Stimulated activated naive CD8-positive, alpha-beta T cell treated with anti-CD3 and anti-CD28 coated beads, Interleukin-15, amount 100 ng/mL, for 72 hours (primary cell): ENCODE results near the gene ZBTB2.

ENCODE experiments used
- ATAC-seq: fragments of 150-1000 bp; cut with Tn5 transposase; 2 replicates; pipeline ENCODE4 v1.10.0; 2021; ENCODE audit warnings: mild to moderate bottlenecking, moderate library complexity
- DNase-seq, 2 donors: peaks; one replicate each; pipeline ENCODE4 v3.0.0; 2021 to 2022
- H3K27ac Mint-ChIP-seq, 2 donors: one replicate each; pipeline ENCODE4 v1.8.0; 2022; ENCODE audit warnings: mild to moderate bottlenecking in 2 of 2, mixed read lengths in 2 of 2, moderate library complexity in 2 of 2
- H3K27me3 Mint-ChIP-seq: one replicate; pipeline ENCODE4 v1.8.0; 2022; ENCODE audit warnings: mixed read lengths
- H3K4me1 Mint-ChIP-seq: one replicate; pipeline ENCODE4 v1.8.0; 2022; ENCODE audit warnings: mild to moderate bottlenecking, mixed read lengths
- H3K4me3 Mint-ChIP-seq, 2 donors: one replicate each; pipeline ENCODE4 v1.8.0; 2022; ENCODE audit warnings: mild to moderate bottlenecking in 2 of 2, mixed read lengths in 2 of 2, moderate library complexity in 1 of 2
- H3K9me3 Mint-ChIP-seq, 2 donors: one replicate each; pipeline ENCODE4 v1.8.0; 2022; ENCODE audit warnings: mixed read lengths in 2 of 2

ZBTB2 gene, protein sequence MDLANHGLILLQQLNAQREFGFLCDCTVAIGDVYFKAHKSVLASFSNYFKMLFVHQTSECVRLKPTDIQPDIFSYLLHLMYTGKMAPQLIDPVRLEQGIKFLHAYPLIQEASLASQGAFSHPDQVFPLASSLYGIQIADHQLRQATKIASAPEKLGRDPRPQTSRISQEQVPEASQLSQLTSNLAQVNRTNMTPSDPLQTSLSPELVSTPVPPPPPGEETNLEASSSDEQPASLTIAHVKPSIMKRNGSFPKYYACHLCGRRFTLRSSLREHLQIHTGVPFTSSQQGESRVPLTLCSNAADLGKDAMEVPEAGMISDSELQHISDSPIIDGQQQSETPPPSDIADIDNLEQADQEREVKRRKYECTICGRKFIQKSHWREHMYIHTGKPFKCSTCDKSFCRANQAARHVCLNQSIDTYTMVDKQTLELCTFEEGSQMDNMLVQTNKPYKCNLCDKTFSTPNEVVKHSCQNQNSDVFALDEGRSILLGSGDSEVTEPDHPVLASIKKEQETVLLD

DNA sequence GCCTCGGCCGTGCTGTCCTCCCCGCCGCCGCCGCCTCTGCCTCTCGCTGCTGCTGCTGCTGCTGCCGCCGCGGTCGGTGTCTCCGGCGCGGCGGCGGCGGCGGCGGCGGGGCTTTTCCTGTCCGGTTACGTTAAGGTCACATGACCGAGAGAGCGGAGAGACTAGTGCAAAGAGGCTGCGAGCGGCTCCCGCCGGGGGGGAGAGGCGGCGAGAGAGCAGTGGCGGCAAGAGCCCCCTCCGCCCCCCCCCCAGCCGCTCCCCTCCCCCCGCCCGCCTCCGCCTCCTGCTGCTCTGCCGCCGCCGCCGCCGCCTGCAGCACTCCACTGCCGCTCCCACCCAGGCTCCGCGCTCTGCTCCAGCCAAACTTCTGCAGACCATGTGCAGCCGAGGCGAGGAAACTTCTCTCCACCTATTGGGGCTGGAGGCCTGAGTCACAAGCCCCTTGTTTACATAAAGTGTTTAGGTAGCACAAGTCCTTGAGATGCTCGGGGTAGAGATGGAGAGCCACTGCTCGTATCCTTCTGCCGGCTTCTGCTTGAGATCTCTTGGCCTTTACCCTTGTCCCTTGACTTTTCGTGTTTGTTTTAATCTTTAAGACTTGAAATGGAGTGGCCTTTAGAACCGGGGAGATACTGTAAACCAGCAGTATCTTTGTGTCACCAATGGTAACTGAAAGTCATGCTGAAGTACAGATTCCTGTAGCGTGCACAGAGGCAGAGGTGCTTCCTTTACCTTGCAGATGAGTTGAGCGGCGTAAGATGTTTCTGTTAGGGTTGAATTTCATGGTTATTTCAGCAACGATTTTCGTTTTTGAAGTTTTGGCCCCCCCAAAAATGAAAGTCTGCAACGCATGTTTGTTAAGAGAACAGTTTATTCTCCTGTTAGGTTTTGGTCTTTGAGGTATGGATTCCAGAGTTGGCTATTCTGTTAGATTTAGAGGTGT is at the start of gene ZBTB2:
Gene ZBTB2 (minus strand): TSS at position 89 of the 943 bp plus-strand sequence. CDS start 17,922 bp downstream, outside the sequence.
- H3K4me1 Mint-ChIP-seq = peaks cover 59% of the 10 kb centered on the region

DNA sequence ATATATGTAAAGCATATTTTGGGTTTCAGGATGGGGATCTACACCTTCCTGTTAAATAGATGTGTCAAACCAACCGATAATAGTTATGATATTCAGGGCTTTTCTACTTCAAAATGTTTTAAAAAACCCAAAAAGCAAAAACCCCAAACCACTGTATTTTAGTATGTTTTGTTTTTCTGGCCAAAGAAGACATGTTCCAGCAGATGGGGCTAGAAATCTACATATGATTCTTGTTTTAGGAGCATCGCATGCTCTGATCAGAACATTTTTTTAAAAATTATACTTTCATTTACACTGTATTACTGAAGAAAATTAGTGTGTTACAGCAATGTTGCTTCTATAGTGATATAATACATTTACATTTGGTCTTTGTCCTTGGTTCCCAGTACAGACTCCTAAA is 49.6 kb upstream of the ZBTB2 start:
- Mint-ChIP-seq H3K4me1 (peaks cover 30% of the 10 kb centered on the region), H3K27ac (no peak overlapping the region), H3K27me3 (no peaks in the 10 kb centered on the region), H3K4me3 (no peak overlapping the region), H3K9me3 (no peaks in the 10 kb centered on the region)
- ATAC-seq = peak; percentile 37
- DNase-seq = no peak

More for the DNA sequence above, at the start of gene ZBTB2:
- Mint-ChIP-seq H3K4me3 (peak within 1 kb of the TSS; percentile 92 to 98), H3K9me3 (no peaks in the 10 kb centered on the region), H3K27me3 (no peaks in the 10 kb centered on the region), H3K27ac (peak within 1 kb of the TSS; percentile 96 to 99)
- ATAC-seq (peak; percentile 13), DNase-seq (peak; percentile 75 to 76)

DNA sequence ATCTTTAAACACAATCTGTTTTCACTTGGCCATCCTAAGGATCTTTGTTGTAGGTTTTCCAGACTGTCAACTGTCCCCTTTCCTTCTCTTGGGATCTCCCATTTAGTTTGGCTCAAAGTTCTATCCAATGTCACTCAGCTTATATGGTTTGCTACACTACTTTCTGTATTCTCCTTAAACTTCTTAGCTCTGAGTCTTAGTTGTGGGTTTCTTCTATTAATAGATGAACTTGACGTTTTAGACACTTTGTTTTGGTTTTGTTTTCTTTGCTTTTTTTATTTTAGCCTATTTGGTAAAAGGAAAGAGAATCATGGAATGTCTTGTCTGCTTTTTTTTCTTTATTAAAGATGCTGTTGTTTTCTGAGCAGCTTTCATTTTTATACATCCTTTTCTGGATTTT is 49.1 kb upstream of the ZBTB2 start:
- DNase-seq = no peak
- no peaks in the 10 kb centered on the region for H3K27me3 Mint-ChIP-seq
- H3K4me3 Mint-ChIP-seq = no peak overlapping the region
- no peak for ATAC-seq
- H3K27ac Mint-ChIP-seq = no peak overlapping the region
- no peaks in the 10 kb centered on the region for H3K9me3 Mint-ChIP-seq
- peaks cover 30% of the 10 kb centered on the region for H3K4me1 Mint-ChIP-seq

DNA sequence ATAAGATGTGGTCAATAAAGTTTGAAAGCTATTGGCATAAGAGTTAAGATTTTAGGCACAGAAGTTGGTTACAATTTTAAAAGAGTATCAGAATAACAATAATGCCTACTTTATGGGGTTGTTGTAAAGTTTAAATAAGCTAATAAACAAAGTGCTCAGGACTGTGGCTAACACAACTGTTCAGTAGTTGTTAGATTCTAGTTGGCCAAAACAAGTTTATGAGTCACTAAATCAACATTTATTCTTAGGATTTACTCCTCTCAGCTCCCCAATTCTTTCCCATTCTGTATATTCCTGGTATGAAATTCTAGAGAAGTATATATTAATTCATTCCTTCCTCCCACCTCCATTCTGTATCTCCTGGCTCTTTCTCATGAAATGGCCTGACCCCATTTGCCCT is 46.0 kb upstream of the ZBTB2 start:
- no peak overlapping the region for H3K27ac Mint-ChIP-seq
- no peak for DNase-seq

DNA sequence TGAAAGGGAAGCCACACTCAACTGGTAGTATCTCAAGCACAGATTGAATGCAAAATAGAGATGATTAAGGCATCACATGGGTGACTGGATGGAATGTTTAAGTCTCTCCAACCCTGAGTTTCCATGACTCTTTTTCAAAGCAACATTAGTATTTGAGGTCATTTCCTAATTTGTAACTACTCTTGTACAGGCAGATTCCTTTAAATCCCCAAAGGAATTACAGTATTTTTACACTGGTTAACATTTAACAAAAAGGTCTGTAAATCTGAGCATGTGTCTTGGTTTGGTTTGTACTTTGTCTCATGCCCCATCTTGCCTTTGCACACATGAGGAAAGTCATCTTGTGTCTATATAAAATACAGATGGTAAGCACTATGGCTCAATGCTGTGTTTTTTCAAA is 45.4 kb upstream of the ZBTB2 start:
- Mint-ChIP-seq H3K9me3 (no peaks in the 10 kb centered on the region), H3K4me3 (no peak overlapping the region), H3K27ac (no peak overlapping the region), H3K4me1 (peaks cover 22% of the 10 kb centered on the region), H3K27me3 (no peaks in the 10 kb centered on the region)
- DNase-seq (no peak), ATAC-seq (no peak)

More for the DNA sequence above, 46.0 kb upstream of the ZBTB2 start:
- no peaks in the 10 kb centered on the region for H3K27me3 Mint-ChIP-seq
- no peak for ATAC-seq
- H3K4me1 Mint-ChIP-seq = peaks cover 28% of the 10 kb centered on the region
- H3K4me3 Mint-ChIP-seq = no peak overlapping the region
- H3K9me3 Mint-ChIP-seq = no peaks in the 10 kb centered on the region

DNA sequence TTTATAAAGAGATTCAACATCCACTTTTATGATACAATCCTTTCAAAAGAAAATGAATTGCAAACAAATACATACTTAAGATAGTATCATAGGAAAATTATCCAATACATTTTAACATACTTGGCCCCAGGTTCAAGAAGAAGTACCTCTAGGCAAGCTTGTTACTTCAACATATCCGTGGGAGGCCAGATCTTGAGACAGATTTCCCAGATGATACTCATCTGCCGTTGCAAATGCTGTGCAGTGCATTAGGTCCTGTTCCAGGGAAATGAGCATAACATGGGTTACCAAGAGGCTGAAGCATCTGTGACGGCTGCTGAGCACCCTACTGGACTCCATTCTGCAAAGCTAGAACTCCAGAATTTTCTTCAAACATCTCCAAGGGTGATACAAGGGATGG is 44.9 kb upstream of the ZBTB2 start:
- H3K9me3 Mint-ChIP-seq = no peaks in the 10 kb centered on the region
- H3K27me3 Mint-ChIP-seq = no peaks in the 10 kb centered on the region
- DNase-seq = no peak
- H3K4me1 Mint-ChIP-seq = peaks cover 16% of the 10 kb centered on the region
- no peak for ATAC-seq
- H3K4me3 Mint-ChIP-seq = no peak overlapping the region
- H3K27ac Mint-ChIP-seq = no peak overlapping the region

DNA sequence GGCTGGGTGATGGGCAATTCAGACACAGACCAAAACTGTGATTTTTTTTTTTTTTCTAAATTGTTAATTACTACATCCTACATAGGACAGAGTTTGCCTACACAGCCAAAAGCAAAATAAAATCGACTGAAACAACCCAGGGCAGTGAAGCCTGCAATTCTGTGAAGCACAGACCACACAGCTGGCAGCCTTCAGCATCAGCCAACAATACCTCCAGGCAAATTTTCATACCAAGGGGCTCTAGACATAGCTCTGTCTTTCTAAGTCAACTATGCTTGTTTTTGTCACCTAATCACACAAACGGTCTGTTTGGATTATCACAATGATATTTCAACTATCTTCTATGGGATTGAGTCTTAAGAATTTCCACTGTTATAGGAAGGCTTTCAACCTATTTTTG is 43.0 kb upstream of the ZBTB2 start:
- Mint-ChIP-seq H3K27ac (no peak overlapping the region), H3K27me3 (no peaks in the 10 kb centered on the region)

DNA sequence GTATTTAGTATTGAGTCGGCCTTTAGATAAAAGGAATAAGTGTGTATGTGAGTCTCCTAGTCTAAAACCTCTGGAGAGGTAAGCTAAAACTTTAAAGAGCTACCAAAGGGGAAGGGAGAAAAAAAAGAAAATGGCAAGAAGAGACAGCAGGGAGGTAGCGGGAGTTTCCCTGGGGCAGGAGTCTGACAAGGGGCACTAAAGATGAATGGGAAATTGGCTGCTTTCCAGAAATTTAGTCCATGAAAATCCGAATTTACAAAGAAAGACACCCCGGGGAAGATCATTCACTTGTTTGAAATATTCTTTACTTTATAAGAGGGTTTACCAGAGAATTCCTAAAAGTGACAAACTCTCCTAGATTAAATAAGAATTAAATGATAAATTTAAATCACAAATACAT is 41.3 kb upstream of the ZBTB2 start:
- peak overlapping the region in 1 of 2 donors; percentile 13 for H3K27ac Mint-ChIP-seq
- no peak for ATAC-seq
- H3K4me1 Mint-ChIP-seq = peaks cover 2% of the 10 kb centered on the region

More for the DNA sequence above, 43.0 kb upstream of the ZBTB2 start:
- no peak for DNase-seq
- Mint-ChIP-seq H3K4me1 (peaks cover 9% of the 10 kb centered on the region), H3K4me3 (no peak overlapping the region), H3K9me3 (no peaks in the 10 kb centered on the region)
- ATAC-seq = no peak

DNA sequence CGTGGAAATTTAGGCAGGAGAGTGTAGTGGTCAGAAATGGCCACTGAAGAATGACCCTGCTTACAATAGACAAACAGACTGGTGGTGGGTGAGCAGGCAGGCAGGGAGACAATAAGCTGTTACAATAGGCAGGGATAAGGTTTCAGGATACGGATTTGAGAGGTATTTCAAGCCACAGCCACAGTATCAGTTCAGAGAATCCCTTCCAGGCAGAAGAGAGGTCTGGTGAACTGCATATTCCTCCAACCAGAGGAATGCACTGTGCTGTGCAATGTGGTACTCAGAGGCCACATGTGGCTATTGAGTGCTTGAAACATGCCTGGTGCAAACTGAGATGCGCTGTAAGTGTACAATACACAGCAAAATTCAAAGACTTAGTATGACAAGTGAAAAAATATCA is 40.0 kb upstream of the ZBTB2 start:
- no peak for DNase-seq
- H3K4me1 Mint-ChIP-seq = no peaks in the 10 kb centered on the region
- no peaks in the 10 kb centered on the region for H3K27me3 Mint-ChIP-seq
- H3K27ac Mint-ChIP-seq = no peak overlapping the region
- H3K4me3 Mint-ChIP-seq = no peak overlapping the region
- no peak for ATAC-seq
- no peaks in the 10 kb centered on the region for H3K9me3 Mint-ChIP-seq

More for the DNA sequence above, 41.3 kb upstream of the ZBTB2 start:
- H3K9me3 Mint-ChIP-seq = no peaks in the 10 kb centered on the region
- no peak overlapping the region for H3K4me3 Mint-ChIP-seq
- no peak for DNase-seq
- no peaks in the 10 kb centered on the region for H3K27me3 Mint-ChIP-seq

DNA sequence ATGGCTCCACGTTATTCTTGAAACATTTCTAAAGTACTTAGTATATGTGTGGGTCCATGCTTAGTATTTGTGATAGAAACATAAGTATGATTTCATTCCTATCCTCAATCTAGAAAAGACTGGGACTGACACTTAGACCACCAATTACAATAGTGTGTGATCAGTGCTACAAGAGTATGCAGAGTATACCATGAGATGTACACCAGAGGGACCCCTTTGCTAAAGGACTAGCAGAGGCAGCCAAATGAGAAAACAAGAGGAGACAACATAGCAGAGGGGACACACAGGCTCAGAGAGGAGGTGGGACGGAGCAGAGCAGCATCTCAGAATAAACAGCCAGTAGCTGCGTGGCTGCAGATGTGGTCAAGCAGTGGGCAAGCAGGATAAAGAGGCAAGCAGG is 39.5 kb upstream of the ZBTB2 start:
- no peak overlapping the region for H3K27ac Mint-ChIP-seq
- DNase-seq = no peak
- no peaks in the 10 kb centered on the region for H3K4me1 Mint-ChIP-seq
- no peaks in the 10 kb centered on the region for H3K27me3 Mint-ChIP-seq
- H3K4me3 Mint-ChIP-seq = no peak overlapping the region
- ATAC-seq = no peak
- no peaks in the 10 kb centered on the region for H3K9me3 Mint-ChIP-seq

DNA sequence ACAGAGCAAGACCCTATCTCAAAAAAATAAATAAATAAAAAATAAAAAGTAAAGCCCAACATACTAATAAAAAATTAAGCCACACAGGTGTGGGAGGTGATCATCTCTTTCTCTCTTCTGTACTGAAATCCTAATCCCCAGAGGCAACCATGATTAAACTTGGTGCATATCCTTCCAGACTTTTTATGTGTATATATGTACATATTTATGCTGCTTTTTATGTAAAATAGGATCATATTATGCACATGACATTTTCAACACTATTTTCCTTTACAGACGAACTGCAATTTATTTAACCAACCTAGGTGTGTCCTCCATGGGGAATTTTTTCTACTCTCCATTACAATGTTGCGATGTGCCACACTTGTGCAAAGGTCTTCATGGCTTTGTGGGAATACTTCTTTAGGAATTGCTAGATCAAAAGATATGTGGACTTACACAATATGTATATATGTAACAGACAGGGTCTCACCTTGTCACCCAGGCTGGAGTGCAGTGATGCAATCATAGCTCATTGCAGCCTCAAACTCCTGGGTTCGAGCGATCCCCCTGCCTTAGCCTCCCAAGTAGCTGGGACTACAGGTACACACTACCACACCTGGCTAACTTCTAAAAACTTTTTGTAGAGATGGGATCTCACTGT is 36.9 kb upstream of the ZBTB2 start:
- Mint-ChIP-seq H3K27ac (no peak overlapping the region), H3K9me3 (no peaks in the 10 kb centered on the region), H3K27me3 (no peaks in the 10 kb centered on the region), H3K4me1 (no peaks in the 10 kb centered on the region), H3K4me3 (no peak overlapping the region)
- DNase-seq (no peak), ATAC-seq (no peak)

DNA sequence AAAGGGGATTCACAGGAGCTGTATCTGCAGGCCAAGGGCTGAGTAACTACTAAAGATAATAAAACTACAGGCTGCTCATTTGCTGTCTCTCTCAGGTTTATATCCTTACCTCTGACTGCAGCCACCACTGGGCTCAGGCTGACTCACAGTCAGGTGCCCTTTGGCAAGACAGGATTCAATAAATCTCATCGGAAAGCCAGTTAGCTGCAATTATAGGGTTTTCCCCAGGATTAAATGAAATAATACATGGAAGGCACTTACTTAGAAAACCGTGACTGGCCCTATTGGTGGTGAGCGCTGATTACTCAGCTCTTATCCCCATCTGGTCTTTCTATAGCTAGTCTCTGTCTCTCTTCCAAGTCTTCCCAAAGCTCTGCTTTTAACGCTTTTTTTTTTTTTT is 34.2 kb upstream of the ZBTB2 start:
- H3K27me3 Mint-ChIP-seq = no peaks in the 10 kb centered on the region
- no peaks in the 10 kb centered on the region for H3K4me1 Mint-ChIP-seq
- no peak overlapping the region for H3K4me3 Mint-ChIP-seq
- ATAC-seq = no peak
- no peak for DNase-seq
- peak overlapping the region in 1 of 2 donors; percentile 81 for H3K27ac Mint-ChIP-seq
- H3K9me3 Mint-ChIP-seq = no peaks in the 10 kb centered on the region

DNA sequence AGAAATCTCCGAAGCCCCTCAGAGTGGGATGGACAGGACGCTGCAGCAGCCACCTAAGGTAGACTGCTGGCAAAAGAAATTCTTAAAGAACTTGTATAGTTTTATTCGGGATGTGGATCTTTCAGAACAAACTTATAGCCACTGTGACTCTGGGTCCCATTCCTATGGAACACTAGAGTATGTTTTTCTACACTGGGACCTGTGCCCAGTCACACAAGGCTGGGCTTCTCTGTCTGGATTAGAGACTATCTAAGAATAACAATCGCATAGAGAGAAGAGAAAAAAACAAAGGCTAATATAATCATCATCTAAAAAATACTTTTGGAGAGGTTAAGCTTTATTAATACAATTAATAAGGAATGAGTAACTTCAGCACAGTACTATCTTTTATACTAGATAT is 31.6 kb upstream of the ZBTB2 start:
- H3K4me1 Mint-ChIP-seq = no peaks in the 10 kb centered on the region
- no peak overlapping the region for H3K4me3 Mint-ChIP-seq
- no peak overlapping the region for H3K27ac Mint-ChIP-seq
- ATAC-seq (no peak), DNase-seq (no peak)
- no peaks in the 10 kb centered on the region for H3K27me3 Mint-ChIP-seq
- no peaks in the 10 kb centered on the region for H3K9me3 Mint-ChIP-seq

DNA sequence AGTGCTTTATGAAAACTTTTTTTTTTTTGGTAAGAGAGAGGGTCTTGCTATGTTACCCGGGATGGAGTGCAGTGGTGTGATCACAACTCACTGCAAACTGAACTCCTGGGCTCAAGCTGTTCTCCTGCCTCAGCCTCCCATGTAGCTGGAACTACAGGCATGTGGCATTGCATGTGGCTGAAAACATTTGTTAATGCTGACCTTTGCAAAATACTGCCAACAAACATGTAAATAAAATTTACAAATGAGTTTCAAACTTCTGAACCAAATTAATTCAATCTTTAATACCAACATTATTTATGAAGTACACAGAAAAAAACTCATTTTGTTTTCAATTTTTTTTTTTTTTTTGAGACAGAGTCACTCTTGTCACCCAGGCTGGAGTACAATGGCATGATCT is 26.1 kb upstream of the ZBTB2 start:
- Mint-ChIP-seq H3K27me3 (no peaks in the 10 kb centered on the region), H3K9me3 (no peaks in the 10 kb centered on the region), H3K4me3 (no peak overlapping the region), H3K4me1 (peaks cover 17% of the 10 kb centered on the region), H3K27ac (no peak overlapping the region)
- DNase-seq (no peak), ATAC-seq (no peak)

DNA sequence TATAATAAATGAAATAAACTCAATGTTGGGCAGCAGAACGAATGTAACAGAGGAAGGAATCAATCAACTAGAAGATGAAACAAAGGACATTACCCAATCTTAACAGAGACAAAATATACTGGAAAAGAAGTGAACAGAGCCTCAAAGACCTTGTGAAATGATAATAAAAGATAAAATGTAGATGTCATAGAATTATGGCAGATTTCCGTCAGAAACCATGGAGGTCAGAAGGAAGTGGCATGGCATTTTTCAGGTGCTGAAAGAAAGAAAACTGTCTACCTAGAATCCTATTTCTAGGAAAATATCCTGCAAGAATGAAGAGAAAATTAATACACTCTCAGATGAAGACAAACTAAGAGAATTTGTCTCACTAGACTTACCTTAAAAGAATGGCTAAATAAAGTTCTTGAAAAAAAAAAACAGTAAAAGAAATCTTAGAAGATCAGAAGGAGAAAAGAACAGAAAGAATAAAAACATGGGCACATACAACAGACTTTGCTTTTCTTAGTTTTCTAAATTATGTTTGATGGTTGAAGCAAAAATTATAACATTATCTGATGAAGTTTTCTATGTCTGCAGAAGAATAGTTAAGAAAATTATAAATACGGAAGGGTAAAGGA is 23.4 kb upstream of the ZBTB2 start:
- no peaks in the 10 kb centered on the region for H3K27me3 Mint-ChIP-seq
- ATAC-seq (no peak), DNase-seq (no peak)
- no peak overlapping the region for H3K4me3 Mint-ChIP-seq
- peaks cover 17% of the 10 kb centered on the region for H3K4me1 Mint-ChIP-seq
- H3K9me3 Mint-ChIP-seq = no peaks in the 10 kb centered on the region
- peak overlapping the region; percentile 28 to 59 for H3K27ac Mint-ChIP-seq
